ENCODE results near the gene CELA2A. TPM values are rescaled to one million over a fixed set of nuclear protein-coding genes. Genes with fewer than 3 reads are reported as not detected.
"Not testable (repeated sequence)": the region's sequence is repeated elsewhere in the genome, so short reads cannot be mapped to it uniquely, and the experiment has no call there.

Gene CELA2A
- total and polyA plus RNA-seq, 11 donors = 0.76 to 1.0 (median 0.84) TPM; not detected in 6

- WGBS, 4 donors = 58 to 68% (median 62%) methylated on average over 10 of the region's 10 CpGs
- no peak for ATAC-seq
- Histone ChIP-seq H3K4me3 (no peak overlapping the region), H3K4me1 (peaks cover 0 to 7% (median 0%) of the 10 kb centered on the region in 12 donors), H3K9me3 (no peaks in the 10 kb centered on the region), H3K27me3 (peaks cover 0 to 4% (median 0%) of the 10 kb centered on the region in 9 donors), H3K27ac (no peak overlapping the region), H3K36me3 (no peaks in the 10 kb centered on the region)
- TF ChIP-seq POLR2A (IDR thresholded peaks at IDR 0.05) (no peak), CTCF (IDR thresholded peaks at IDR 0.05) (no peak)
- intact Hi-C loops (cut with DNase I) = no loop called here
- peak in 1 of 5 donors; percentile 33 for DNase-seq
These were observed 3.5 kb downstream of the CELA2A start for GRCh38 chr1:15459771-15460707.

DNA sequence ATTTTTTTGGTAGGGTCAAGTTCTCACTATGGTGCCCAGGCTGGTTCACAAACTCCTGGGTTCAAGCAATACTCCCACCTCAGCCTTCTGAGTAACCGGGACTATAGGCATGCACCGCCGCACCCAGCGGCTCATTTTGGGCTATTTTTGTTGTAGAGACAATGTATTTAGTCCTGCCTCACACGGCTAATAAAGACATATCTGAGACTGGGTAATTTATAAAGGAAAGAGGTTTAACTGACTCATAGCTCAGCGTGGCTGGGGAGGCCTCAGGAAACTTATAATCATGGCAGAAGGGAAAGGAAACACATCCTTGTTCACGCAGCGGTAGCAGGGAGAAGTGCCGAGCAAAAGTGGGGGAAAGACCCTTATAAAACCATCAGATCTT lies 4.2 kb downstream of the CELA2A start:
- Histone ChIP-seq H3K4me1 (peaks cover 0 to 7% (median 0%) of the 10 kb centered on the region in 12 donors), H3K36me3 (no peaks in the 10 kb centered on the region), H3K27ac (no peak overlapping the region), H3K27me3 (peaks cover 0 to 4% (median 0%) of the 10 kb centered on the region in 9 donors), H3K9me3 (no peaks in the 10 kb centered on the region), H3K4me3 (no peak overlapping the region)
- WGBS, 4 donors = 79 to 86% (median 82%) methylated on average over 9 of the region's 9 CpGs
- no peak for DNase-seq
- intact Hi-C loops (cut with DNase I) = no loop called here
- ATAC-seq = no peak
- TF ChIP-seq CTCF (IDR thresholded peaks at IDR 0.05) (no peak), POLR2A (IDR thresholded peaks at IDR 0.05) (no peak)

DNA sequence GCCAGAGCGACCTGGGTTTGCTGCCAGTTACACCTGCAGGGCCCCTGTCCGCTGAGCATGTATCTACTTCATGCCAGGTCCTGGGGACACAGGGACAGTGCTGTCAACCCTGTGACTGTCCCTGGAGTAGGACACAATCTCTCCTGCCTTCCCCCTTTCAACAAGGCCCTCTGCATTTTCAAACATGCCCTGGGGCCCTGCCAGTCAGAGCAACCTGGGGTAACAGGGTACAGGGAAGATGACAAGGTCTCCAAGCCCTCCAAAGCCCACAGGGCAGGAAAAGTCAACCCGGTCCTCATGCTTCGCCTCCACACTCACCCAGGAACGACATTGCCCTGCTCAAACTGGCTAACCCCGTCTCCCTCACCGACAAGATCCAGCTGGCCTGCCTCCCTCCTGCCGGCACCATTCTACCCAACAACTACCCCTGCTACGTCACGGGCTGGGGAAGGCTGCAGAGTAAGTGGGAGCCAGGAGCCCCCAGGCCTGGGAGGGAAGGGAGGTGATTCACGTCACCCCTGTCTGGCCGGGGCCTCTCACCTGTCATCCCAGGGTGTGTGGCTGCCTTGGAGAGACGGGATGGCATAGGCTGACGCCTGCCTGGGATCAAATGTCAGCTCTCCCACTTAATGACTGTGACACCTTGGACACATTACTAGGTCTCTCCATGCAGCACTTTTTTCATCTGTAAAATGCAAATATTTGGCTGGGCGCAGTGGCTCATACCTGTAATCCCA lies 6.7 kb downstream of the CELA2A start:
- H3K27ac ChIP-seq; H3K4me3 ChIP-seq; intact Hi-C loops (cut with DNase I); H3K27me3 ChIP-seq; H3K36me3 ChIP-seq; H3K4me1 ChIP-seq; ATAC-seq; H3K9me3 ChIP-seq: not testable (repeated sequence)
- peak in 1 of 5 donors; percentile 40 for DNase-seq
- 67 to 80% (median 74%) methylated on average over 14 to 15 of the region's 15 CpGs for WGBS, 4 donors

DNA sequence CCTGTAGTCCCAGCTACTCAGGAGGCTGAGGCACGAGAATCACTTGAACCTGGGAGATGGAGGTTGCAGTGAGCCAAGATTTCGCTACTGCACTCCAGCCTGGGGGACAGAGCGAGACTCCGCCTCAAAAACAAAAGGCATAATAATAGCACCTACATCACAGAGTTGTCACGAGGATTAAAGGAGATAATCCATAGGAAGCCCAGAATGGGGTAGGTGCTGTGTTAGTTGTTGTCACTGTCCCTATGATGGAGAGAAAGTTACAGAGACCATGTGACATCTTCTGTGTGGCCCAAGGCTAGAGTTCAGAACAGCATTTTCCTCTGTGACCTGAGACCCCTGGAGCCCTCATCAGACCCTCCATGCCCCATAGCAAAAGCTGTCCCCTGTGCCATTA lies 7.4 kb downstream of the CELA2A start:
- peak in 1 of 5 donors; percentile 16 for DNase-seq
- H3K9me3 ChIP-seq; H3K27me3 ChIP-seq; ATAC-seq; H3K27ac ChIP-seq; intact Hi-C loops (cut with DNase I); H3K4me1 ChIP-seq; H3K4me3 ChIP-seq; H3K36me3 ChIP-seq: not testable (repeated sequence)
- WGBS, 4 donors = 92 to 95% (median 92%) methylated on average over 5 of the region's 5 CpGs

DNA sequence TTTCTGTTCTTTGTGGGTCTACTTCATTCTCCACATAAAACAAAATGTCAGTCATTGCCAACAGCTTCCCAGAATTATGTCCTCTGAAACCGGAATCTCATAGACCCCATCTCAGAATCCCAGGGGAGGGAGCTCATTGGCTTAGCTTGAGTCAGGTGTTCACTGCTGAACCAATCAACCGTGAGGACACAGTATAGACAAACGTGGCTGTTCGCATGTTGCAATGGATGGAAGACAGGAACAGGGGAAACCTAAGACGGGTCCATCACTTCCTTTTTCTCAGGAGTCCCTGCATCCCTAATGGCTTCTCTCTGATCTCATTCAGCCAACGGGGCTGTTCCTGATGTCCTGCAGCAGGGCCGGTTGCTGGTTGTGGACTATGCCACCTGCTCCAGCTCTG lies 9.1 kb downstream of the CELA2A start:
- intact Hi-C loops (cut with DNase I) = no loop called here
- Histone ChIP-seq H3K4me3 (no peak overlapping the region), H3K27ac (no peak overlapping the region), H3K4me1 (peaks cover 0 to 7% (median 0%) of the 10 kb centered on the region in 12 donors), H3K9me3 (no peaks in the 10 kb centered on the region), H3K36me3 (no peaks in the 10 kb centered on the region), H3K27me3 (no peaks in the 10 kb centered on the region)
- WGBS, 4 donors = 70 to 81% (median 80%) methylated on average over 7 of the region's 7 CpGs
- TF ChIP-seq POLR2A (IDR thresholded peaks at IDR 0.05) = no peak
- TF ChIP-seq CTCF (IDR thresholded peaks at IDR 0.05) = no peak
- ATAC-seq (no peak), DNase-seq (no peak)

- H3K27me3 ChIP-seq; H3K9me3 ChIP-seq; H3K36me3 ChIP-seq; ATAC-seq; H3K27ac ChIP-seq; H3K4me3 ChIP-seq; H3K4me1 ChIP-seq; intact Hi-C loops (cut with DNase I): not testable (repeated sequence)
- DNase-seq = peak in 1 of 5 donors; percentile 23
- 92 to 97% (median 95%) methylated on average over 22 of the region's 22 CpGs for WGBS, 4 donors
These were observed 10.6 kb downstream of the CELA2A start for GRCh38 chr1:15466955-15467625.

All from heart left ventricle (tissue), 16 donors.